Measurements from ENCODE around the gene ARAP2. TPM values are rescaled to one million over a fixed set of nuclear protein-coding genes. Genes with fewer than 3 reads are reported as not detected.

Gene ARAP2
- total RNA-seq, 1 donor from 2014 or later, result 9.2 TPM

GRCh38 chr4:36082817-36083216 lies 161.5 kb downstream of the ARAP2 start:
- TF ChIP-seq CTCF (IDR thresholded peaks at IDR 0.05; ENCODE audit: unreplicated experiment), result no peak
- no peaks in the 10 kb centered on the region for H3K4me1 Mint-ChIP-seq (ENCODE audit: low read depth)
- H3K27ac Mint-ChIP-seq, result no peak overlapping the region
- DNase-seq (ENCODE audit: low spot score, unreplicated experiment), result no peak
- H3K36me3 Mint-ChIP-seq (ENCODE audit: insufficient read depth), result no peaks in the 10 kb centered on the region
- no peak overlapping the region for H3K4me3 Mint-ChIP-seq (ENCODE audit: low read depth)
- no peaks in the 10 kb centered on the region for H3K9me3 Mint-ChIP-seq (ENCODE audit: low read depth)
- H3K27me3 Mint-ChIP-seq, result no peaks in the 10 kb centered on the region

GRCh38 chr4:36081185-36081584 lies 163.1 kb downstream of the ARAP2 start:
- no peaks in the 10 kb centered on the region for H3K27me3 Mint-ChIP-seq
- H3K4me1 Mint-ChIP-seq (ENCODE audit: low read depth), result no peaks in the 10 kb centered on the region
- TF ChIP-seq CTCF (IDR thresholded peaks at IDR 0.05; ENCODE audit: unreplicated experiment), result no peak
- no peak for DNase-seq (ENCODE audit: low spot score, unreplicated experiment)
- no peaks in the 10 kb centered on the region for H3K36me3 Mint-ChIP-seq (ENCODE audit: insufficient read depth)
- H3K27ac Mint-ChIP-seq, result no peak overlapping the region
- H3K9me3 Mint-ChIP-seq (ENCODE audit: low read depth), result no peaks in the 10 kb centered on the region
- H3K4me3 Mint-ChIP-seq (ENCODE audit: low read depth), result no peak overlapping the region

- Mint-ChIP-seq H3K27ac (no peak overlapping the region), H3K4me1 (ENCODE audit: low read depth) (no peaks in the 10 kb centered on the region), H3K36me3 (ENCODE audit: insufficient read depth) (no peaks in the 10 kb centered on the region), H3K4me3 (ENCODE audit: low read depth) (no peak overlapping the region), H3K27me3 (no peaks in the 10 kb centered on the region), H3K9me3 (ENCODE audit: low read depth) (no peaks in the 10 kb centered on the region)
- TF ChIP-seq CTCF (IDR thresholded peaks at IDR 0.05; ENCODE audit: unreplicated experiment), result no peak
- DNase-seq (ENCODE audit: low spot score, unreplicated experiment), result no peak
Measured at GRCh38 chr4:36079666-36080065, 164.6 kb downstream of the ARAP2 start.

- Mint-ChIP-seq H3K27ac (no peak overlapping the region), H3K9me3 (ENCODE audit: low read depth) (no peaks in the 10 kb centered on the region), H3K27me3 (no peaks in the 10 kb centered on the region), H3K4me1 (ENCODE audit: low read depth) (no peaks in the 10 kb centered on the region), H3K36me3 (ENCODE audit: insufficient read depth) (no peaks in the 10 kb centered on the region), H3K4me3 (ENCODE audit: low read depth) (no peak overlapping the region)
- DNase-seq (ENCODE audit: low spot score, unreplicated experiment), result no peak
- no peak for TF ChIP-seq CTCF (IDR thresholded peaks at IDR 0.05; ENCODE audit: unreplicated experiment)
Measured at GRCh38 chr4:36078319-36078718, 166.0 kb downstream of the ARAP2 start.

GRCh38 chr4:36072529-36072928 lies 171.8 kb downstream of the ARAP2 start:
- TF ChIP-seq CTCF (IDR thresholded peaks at IDR 0.05; ENCODE audit: unreplicated experiment), result no peak
- Mint-ChIP-seq H3K27ac (no peak overlapping the region), H3K4me3 (ENCODE audit: low read depth) (no peak overlapping the region), H3K9me3 (ENCODE audit: low read depth) (no peaks in the 10 kb centered on the region), H3K4me1 (ENCODE audit: low read depth) (peaks cover 4% of the 10 kb centered on the region), H3K27me3 (no peaks in the 10 kb centered on the region), H3K36me3 (ENCODE audit: insufficient read depth) (peaks cover 6% of the 10 kb centered on the region)
- DNase-seq (ENCODE audit: low spot score, unreplicated experiment), result no peak

Data from progenitor cell of endocrine pancreas (in vitro differentiated cells).